Fibroblast of lung (primary cell): Measurements from ENCODE around the gene HAUS5. TPM values are rescaled to one million over a fixed set of nuclear protein-coding genes. Genes with fewer than 3 reads are reported as not detected.

ENCODE experiments used
- DNase-seq, 2 donors: peaks; one replicate each; pipeline versions ENCODE4 v3.0.0 to v3.0.0-alpha.2; 2010; ENCODE audit warnings: low read depth in 2 of 2
- H2AFZ ChIP-seq: 2 replicates; pipeline ENCODE4 v1.5.1; 2012; ENCODE audit warnings: low read length, control low read depth, inconsistent platforms
- H3K27ac ChIP-seq: 2 replicates; pipeline ENCODE4 v1.5.1; 2011; ENCODE audit warnings: low read length, control low read depth; ENCODE audit not compliant: insufficient read depth
- H3K27me3 ChIP-seq: 2 replicates; pipeline ENCODE4 v1.5.1; 2011; ENCODE audit warnings: mild to moderate bottlenecking, low read length; ENCODE audit not compliant: control insufficient read depth, insufficient read depth
- H3K36me3 ChIP-seq: 2 replicates; pipeline ENCODE4 v1.5.1; 2011; ENCODE audit warnings: low read length; ENCODE audit not compliant: control insufficient read depth, insufficient read depth
- H3K4me1 ChIP-seq: 2 replicates; pipeline ENCODE4 v1.5.1; 2011; ENCODE audit warnings: low read length; ENCODE audit not compliant: control insufficient read depth, insufficient read depth; ENCODE audit errors: extremely low read depth
- H3K4me2 ChIP-seq: 2 replicates; pipeline ENCODE4 v1.5.1; 2011; ENCODE audit warnings: low read length, control low read depth; ENCODE audit not compliant: insufficient read depth; ENCODE audit errors: extremely low read depth
- H3K4me3 ChIP-seq, 4 experiments: fragments of 200-600 bp in 1 of 4; sonication (generic) in 1 of 4; replicated peaks in 1 of 4; 2 replicates each; pipeline ENCODE4 v1.5.1; 2011 to 2016; ENCODE audit warnings: low read length in 4 of 4, low read depth in 3 of 4, mild to moderate bottlenecking in 3 of 4, control low read depth in 2 of 4, inconsistent platforms in 1 of 4, mixed read lengths in 1 of 4; ENCODE audit not compliant: insufficient read depth in 1 of 4; ENCODE audit errors: control extremely low read depth in 1 of 4
- H3K79me2 ChIP-seq: 2 replicates; pipeline ENCODE4 v1.5.1; 2012; ENCODE audit warnings: mild to moderate bottlenecking, low read length, inconsistent platforms; ENCODE audit not compliant: control insufficient read depth, insufficient read depth
- H3K9ac ChIP-seq: 2 replicates; pipeline ENCODE4 v1.5.1; 2011; ENCODE audit warnings: mild to moderate bottlenecking, low read length, control low read depth; ENCODE audit not compliant: insufficient read depth
- H3K9me3 ChIP-seq: 2 replicates; pipeline ENCODE4 v1.5.1; 2012; ENCODE audit warnings: low read depth, low read length; ENCODE audit not compliant: control insufficient read depth, insufficient read depth
- H4K20me1 ChIP-seq: 2 replicates; pipeline ENCODE4 v1.5.1; 2011; ENCODE audit warnings: low read length; ENCODE audit not compliant: control insufficient read depth, insufficient read depth; ENCODE audit errors: extremely low read depth
- EZH2 ChIP-seq: IDR thresholded peaks from 2 replicates; pipeline ENCODE4 v1.5.1; 2012; ENCODE audit warnings: low read length, control low read depth, mild to moderate bottlenecking; ENCODE audit errors: missing control alignments
- polyA plus RNA-seq, 2 donors: library from polyadenylated mRNA; depleted of rRNA in 1 of 2; stranded (reverse) in 1 of 2; unstranded in 1 of 2; fragments of >200 nt; gene quantifications; 2 replicates each; pipeline ENCODE4 v1.2.1, GENCODE V29; 2011 to 2012; ENCODE audit warnings: missing spikeins in 1 of 2
- total RNA-seq: library from RNA; depleted of rRNA; stranded (reverse); fragments of >200 nt; gene quantifications from 2 replicates; pipeline ENCODE4 v1.2.1, GENCODE V29; 2014
- TF ChIP-seq, protein P1 (sequence below), 2 donors: IDR thresholded peaks in 1 of 2; conservative IDR thresholded peaks in 1 of 2; 1 replicate in 1 of 2; 2 replicates in 1 of 2; pipeline ENCODE4 v1.5.1; 2011 to 2012; ENCODE audit warnings: low read length in 2 of 2, control low read depth in 1 of 2, inconsistent platforms in 1 of 2, low read depth in 1 of 2, mild to moderate bottlenecking in 1 of 2

The HAUS5 gene
- total and polyA plus RNA-seq, 2 donors (not counting 1 experiment from before 2014, with no cell fraction given): 2.5 to 4.0 TPM

DNA sequence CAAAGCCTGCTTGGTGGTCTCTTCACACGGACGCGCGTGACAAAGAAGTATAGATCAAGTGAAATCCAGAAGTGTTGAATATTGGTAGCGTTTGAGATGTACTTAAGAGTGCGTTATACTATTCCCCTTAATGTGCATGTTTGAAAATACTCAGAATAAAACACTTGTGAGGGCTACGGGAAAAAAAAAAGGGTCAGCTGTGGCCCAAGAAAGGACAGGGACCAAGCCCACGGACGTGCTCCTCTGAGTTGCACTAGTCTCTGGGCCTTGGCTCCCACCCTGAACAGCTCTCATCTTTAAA lies 15.7 kb downstream of the HAUS5 start:
- H4K20me1 ChIP-seq: no peaks in the 10 kb centered on the region
- DNase-seq: no peak
- peaks cover 6% of the 10 kb centered on the region for H3K4me1 ChIP-seq
- H3K4me3 ChIP-seq: peak overlapping the region; percentile 75 to 100 (median 93)
- peak overlapping the region; percentile 95 for H3K27ac ChIP-seq
- H3K9ac ChIP-seq: peak overlapping the region; percentile 78
- H3K27me3 ChIP-seq: no peaks in the 10 kb centered on the region
- H2AFZ ChIP-seq: peak overlapping the region; percentile 74
- H3K9me3 ChIP-seq: no peaks in the 10 kb centered on the region
- H3K4me2 ChIP-seq: peak overlapping the region; percentile 92
- H3K36me3 ChIP-seq: peaks cover 8% of the 10 kb centered on the region
- H3K79me2 ChIP-seq: peaks cover 14% of the 10 kb centered on the region
- TF ChIP-seq EZH2: no peak
- TF ChIP-seq, protein P1, sequence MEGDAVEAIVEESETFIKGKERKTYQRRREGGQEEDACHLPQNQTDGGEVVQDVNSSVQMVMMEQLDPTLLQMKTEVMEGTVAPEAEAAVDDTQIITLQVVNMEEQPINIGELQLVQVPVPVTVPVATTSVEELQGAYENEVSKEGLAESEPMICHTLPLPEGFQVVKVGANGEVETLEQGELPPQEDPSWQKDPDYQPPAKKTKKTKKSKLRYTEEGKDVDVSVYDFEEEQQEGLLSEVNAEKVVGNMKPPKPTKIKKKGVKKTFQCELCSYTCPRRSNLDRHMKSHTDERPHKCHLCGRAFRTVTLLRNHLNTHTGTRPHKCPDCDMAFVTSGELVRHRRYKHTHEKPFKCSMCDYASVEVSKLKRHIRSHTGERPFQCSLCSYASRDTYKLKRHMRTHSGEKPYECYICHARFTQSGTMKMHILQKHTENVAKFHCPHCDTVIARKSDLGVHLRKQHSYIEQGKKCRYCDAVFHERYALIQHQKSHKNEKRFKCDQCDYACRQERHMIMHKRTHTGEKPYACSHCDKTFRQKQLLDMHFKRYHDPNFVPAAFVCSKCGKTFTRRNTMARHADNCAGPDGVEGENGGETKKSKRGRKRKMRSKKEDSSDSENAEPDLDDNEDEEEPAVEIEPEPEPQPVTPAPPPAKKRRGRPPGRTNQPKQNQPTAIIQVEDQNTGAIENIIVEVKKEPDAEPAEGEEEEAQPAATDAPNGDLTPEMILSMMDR (conservative IDR thresholded peaks at IDR 0.05 in 1 of 2, IDR thresholded peaks at IDR 0.05 in 1 of 2; ENCODE audit: low read depth in 1 of 2, low read length in 2 of 2): no peak

DNA sequence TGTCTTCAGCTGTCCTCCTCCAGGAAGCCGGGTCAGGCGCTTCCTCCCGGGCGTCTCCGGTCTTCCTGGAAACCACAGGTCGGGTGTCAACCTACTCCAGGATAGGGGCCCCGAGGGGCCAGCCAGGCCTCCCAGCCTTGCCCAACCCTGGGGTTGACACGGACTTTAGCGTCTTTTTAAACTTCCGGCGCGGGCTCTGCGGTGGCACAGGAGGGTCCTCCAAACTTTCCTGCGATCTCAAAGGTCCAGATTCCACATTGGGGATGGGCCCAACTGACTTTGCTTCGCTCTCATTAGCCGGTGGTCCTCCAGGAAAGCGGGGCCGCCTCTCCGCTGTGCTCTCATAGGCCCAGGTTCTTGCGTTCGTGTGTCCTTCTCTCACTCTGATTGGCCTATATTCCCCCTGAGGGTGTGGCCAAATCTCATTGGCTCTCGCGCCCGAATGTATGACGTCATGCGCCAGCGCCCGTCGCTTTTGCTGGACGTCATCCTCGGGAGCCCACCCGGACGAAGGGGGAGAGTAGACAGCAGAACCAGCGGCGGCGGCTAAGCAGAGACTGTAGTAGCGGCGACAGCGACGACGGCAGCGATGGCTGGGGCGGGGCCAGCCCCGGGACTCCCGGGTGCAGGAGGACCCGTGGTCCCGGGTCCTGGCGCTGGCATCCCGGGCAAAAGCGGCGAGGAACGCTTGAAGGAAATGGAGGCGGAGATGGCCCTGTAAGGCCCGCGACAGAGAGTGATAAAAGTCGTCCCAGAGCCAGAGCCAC lies 16.2 kb downstream of the HAUS5 start, which contains the start of gene RBM42:
TSS of gene RBM42 (plus strand) at position 472 of the 767 bp plus-strand sequence. CDS start at position 590, 118 bp downstream.
- peak within 1 kb of the TSS; percentile 96 for H3K9ac ChIP-seq
- peak within 1 kb of the TSS; percentile 75 to 100 (median 96) for H3K4me3 ChIP-seq
- peak within 1 kb of the TSS; percentile 100 for H3K4me2 ChIP-seq
- peaks cover 8% of the 10 kb centered on the region for H3K36me3 ChIP-seq
- peak within 1 kb of the TSS; percentile 74 for H2AFZ ChIP-seq
- H3K79me2 ChIP-seq: peaks cover 14% of the 10 kb centered on the region
- H3K9me3 ChIP-seq: no peaks in the 10 kb centered on the region
- H3K4me1 ChIP-seq: peaks cover 6% of the 10 kb centered on the region
- TF ChIP-seq EZH2: no peak
- H3K27ac ChIP-seq: peak within 1 kb of the TSS; percentile 95
- DNase-seq: peak; percentile 99
- no peaks in the 10 kb centered on the region for H4K20me1 ChIP-seq
- no peaks in the 10 kb centered on the region for H3K27me3 ChIP-seq

DNA sequence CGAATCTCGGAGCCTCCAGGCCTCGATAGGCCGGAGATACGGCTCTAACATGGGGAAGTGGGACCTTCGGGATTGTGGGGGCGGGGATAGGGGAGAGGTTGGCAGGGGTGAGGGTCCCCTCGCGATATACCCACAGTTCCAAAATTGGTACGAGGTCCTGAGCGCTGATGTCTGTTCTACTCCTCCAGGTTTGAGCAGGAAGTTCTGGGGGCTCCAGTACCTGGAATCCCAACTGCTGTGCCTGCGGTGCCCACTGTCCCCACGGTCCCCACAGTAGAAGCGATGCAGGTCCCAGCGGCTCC lies 16.7 kb downstream of the HAUS5 start:
- TF ChIP-seq EZH2: no peak
- TF ChIP-seq, protein P1 (conservative IDR thresholded peaks at IDR 0.05 in 1 of 2, IDR thresholded peaks at IDR 0.05 in 1 of 2; ENCODE audit: low read depth in 1 of 2, low read length in 2 of 2): no peak
- Histone ChIP-seq H3K27ac (peak overlapping the region; percentile 95), H4K20me1 (no peaks in the 10 kb centered on the region), H3K36me3 (peaks cover 13% of the 10 kb centered on the region), H3K4me2 (peak overlapping the region; percentile 100), H3K9ac (peak overlapping the region; percentile 96), H3K4me3 (peak overlapping the region; percentile 75 to 100 (median 96)), H3K4me1 (peaks cover 6% of the 10 kb centered on the region), H2AFZ (peak overlapping the region; percentile 73), H3K9me3 (no peaks in the 10 kb centered on the region), H3K27me3 (no peaks in the 10 kb centered on the region), H3K79me2 (peaks cover 14% of the 10 kb centered on the region)
- no peak for DNase-seq
